Lung (tissue), 12 donors: ENCODE data around the gene CHRNA4. TPM values are rescaled to one million over a fixed set of nuclear protein-coding genes. Genes with fewer than 3 reads are reported as not detected.

Experiments used
- ATAC-seq: fragments of 200-7000 bp; cut with Tn5 transposase; one replicate; pipeline ENCODE4 v1.9.1; 2020; ENCODE audit warnings: moderate number of reproducible peaks; ENCODE audit not compliant: insufficient read depth, low FRiP score
- DNase-seq, 3 donors: peaks; one replicate each; pipeline ENCODE4 v3.0.0-alpha.2; 2013 to 2017
- H3K27ac ChIP-seq, 2 donors: one replicate each; pipeline ENCODE4 v1.5.1; 2013; ENCODE audit warnings: mild to moderate bottlenecking in 2 of 2, moderate library complexity in 2 of 2, control low read depth in 1 of 2, inconsistent platforms in 1 of 2, low read depth in 1 of 2, low read length in 1 of 2
- H3K27me3 ChIP-seq, 3 donors: one replicate each; pipeline ENCODE4 v1.5.1; 2013; ENCODE audit warnings: low read length in 2 of 3; ENCODE audit not compliant: control insufficient read depth in 3 of 3, insufficient read depth in 3 of 3
- H3K36me3 ChIP-seq, 4 donors: one replicate each; pipeline ENCODE4 v1.5.1; 2013; ENCODE audit warnings: low read length in 4 of 4, mild to moderate bottlenecking in 1 of 4, moderate library complexity in 1 of 4; ENCODE audit not compliant: control insufficient read depth in 4 of 4, insufficient read depth in 4 of 4
- H3K4me1 ChIP-seq, 5 donors: one replicate each; pipeline ENCODE4 v1.5.1; 2013; ENCODE audit warnings: low read length in 5 of 5, mild to moderate bottlenecking in 2 of 5, moderate library complexity in 1 of 5; ENCODE audit not compliant: control insufficient read depth in 5 of 5, insufficient read depth in 5 of 5
- H3K4me3 ChIP-seq: one replicate; pipeline ENCODE4 v1.5.1; 2013; ENCODE audit warnings: mild to moderate bottlenecking, control low read depth, moderate library complexity
- H3K9ac ChIP-seq, 2 donors: one replicate each; pipeline ENCODE4 v1.5.1; 2013; ENCODE audit warnings: low read length in 2 of 2, control low read depth in 1 of 2; ENCODE audit not compliant: insufficient read depth in 1 of 2
- H3K9me3 ChIP-seq, 4 donors: one replicate each; pipeline ENCODE4 v1.5.1; 2013; ENCODE audit warnings: low read length in 3 of 4, mild to moderate bottlenecking in 1 of 4, moderate library complexity in 1 of 4; ENCODE audit not compliant: control insufficient read depth in 4 of 4, insufficient read depth in 3 of 4
- CTCF ChIP-seq: IDR thresholded peaks from 2 replicates; pipeline ENCODE4 v1.5.1; 2012; ENCODE audit warnings: mild to moderate bottlenecking; ENCODE audit errors: control extremely low read depth, extremely low read depth
- WGBS, 2 donors: extraction: QIAGEN DNeasy Blood & Tissue Kit; methylation state at CpG; one replicate each; pipeline ENCODE4 v1.1.7; 2013; 5-methylcytosine and 5-hydroxymethylcytosine counted together
- polyA plus RNA-seq, 2 donors: library from polyadenylated mRNA; stranded (reverse); fragments of 200-250 nt; gene quantifications; one replicate each; pipeline ENCODE4 v1.2.1, GENCODE V29; 2013
- total RNA-seq, 2 donors: library from RNA; depleted of rRNA in 1 of 2; stranded (reverse); fragments of >200 nt in 1 of 2; gene quantifications; one replicate each; pipeline ENCODE4 v1.2.1, GENCODE V29; 2014 to 2021
- donor health status: control.
- donor health status: control.
- donor health status: Bipolar disorder and iron deficiency.
- donor health status: healthy.
- donor health status: DM: yes; HTN: yes; CAD: no.

The CHRNA4 gene
- total and polyA plus RNA-seq, 4 donors: 0.01 to 1.1 (median 0.46) TPM

GRCh38 chr20:63384336-63384735, 23.2 kb upstream of the CHRNA4 start:
- no peak for DNase-seq
- H3K27me3 ChIP-seq: peaks cover 0 to 8% (median 4%) of the 10 kb centered on the region in 3 donors
- peaks cover 0 to 24% (median 5%) of the 10 kb centered on the region in 4 donors for H3K9me3 ChIP-seq
- H3K4me1 ChIP-seq: peaks cover 0 to 3% (median 0%) of the 10 kb centered on the region in 5 donors
- no peak overlapping the region for H3K27ac ChIP-seq
- no peak for ATAC-seq
- H3K9ac ChIP-seq: no peak overlapping the region
- no peak overlapping the region for H3K4me3 ChIP-seq
- WGBS, 2 donors: 79 to 85% methylated on average over 18 of the region's 18 CpGs
- no peaks in the 10 kb centered on the region for H3K36me3 ChIP-seq
- TF ChIP-seq CTCF: no peak

DNA sequence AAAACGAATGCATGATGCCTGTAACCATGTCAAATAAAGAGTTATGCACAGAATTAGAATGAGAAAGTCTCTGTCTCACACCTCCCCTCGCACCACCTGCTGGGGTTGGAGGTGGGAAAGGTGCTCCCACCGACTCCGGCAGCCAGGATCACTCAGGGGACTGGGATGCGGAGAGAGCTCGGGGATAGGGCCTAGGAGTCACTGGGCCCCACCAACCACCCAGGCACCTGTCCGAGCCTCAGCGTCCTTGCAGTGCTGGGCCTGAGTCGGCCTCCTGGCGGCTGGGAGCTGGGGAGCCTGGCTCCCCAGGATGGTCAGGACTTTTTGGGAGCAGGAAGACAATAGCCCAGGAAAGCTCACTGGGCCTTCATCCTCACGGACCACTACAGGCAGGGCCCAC, 22.4 kb upstream of the CHRNA4 start:
- H3K9me3 ChIP-seq: peaks cover 0 to 24% (median 5%) of the 10 kb centered on the region in 4 donors
- WGBS, 2 donors: 57 to 63% methylated on average over 11 of the region's 11 CpGs
- DNase-seq (no peak), ATAC-seq (no peak)
- no peak for TF ChIP-seq CTCF
- no peak overlapping the region for H3K9ac ChIP-seq
- no peaks in the 10 kb centered on the region for H3K36me3 ChIP-seq
- peaks cover 0 to 3% (median 0%) of the 10 kb centered on the region in 5 donors for H3K4me1 ChIP-seq
- H3K27ac ChIP-seq: no peak overlapping the region
- H3K4me3 ChIP-seq: no peak overlapping the region
- H3K27me3 ChIP-seq: peaks cover 3 to 8% (median 4%) of the 10 kb centered on the region in 3 donors

GRCh38 chr20:63382551-63383300, 21.6 kb upstream of the CHRNA4 start:
- DNase-seq: no peak

More at GRCh38 chr20:63382551-63383300, 21.6 kb upstream of the CHRNA4 start:
- ATAC-seq: no peak
- no peaks in the 10 kb centered on the region for H3K36me3 ChIP-seq
- peaks cover 0 to 10% (median 0%) of the 10 kb centered on the region in 5 donors for H3K4me1 ChIP-seq
- peaks cover 3 to 8% (median 4%) of the 10 kb centered on the region in 3 donors for H3K27me3 ChIP-seq
- 66 to 71% methylated on average over 16 to 17 of the region's 17 CpGs for WGBS, 2 donors
- H3K9ac ChIP-seq: no peak overlapping the region
- no peak overlapping the region for H3K4me3 ChIP-seq
- peaks cover 0 to 21% (median 5%) of the 10 kb centered on the region in 4 donors for H3K9me3 ChIP-seq
- H3K27ac ChIP-seq: no peak overlapping the region
- TF ChIP-seq CTCF: no peak
